Brain microvascular endothelial cell (primary cell): ENCODE measurements around the gene A4GALT.
"Not testable (repeated sequence)": the region's sequence is repeated elsewhere in the genome, so short reads cannot be mapped to it uniquely, and the experiment has no call there.

Experiments
- DNase-seq: peaks from one replicate; pipeline ENCODE4 v3.0.0-alpha.2; 2020
- H3K27ac ChIP-seq: fragments of 250-450 bp; sonication (Bioruptor Pico); 2 replicates; pipeline ENCODE4 v1.5.1; 2020; ENCODE audit warnings: mild to moderate bottlenecking, moderate library complexity
- H3K27me3 ChIP-seq: fragments of 250-450 bp; sonication (Bioruptor Pico); replicated peaks from 2 replicates; pipeline ENCODE4 v1.5.1; 2020; ENCODE audit warnings: mild to moderate bottlenecking
- H3K36me3 ChIP-seq: fragments of 250-450 bp; sonication (Bioruptor Pico); replicated peaks from 2 replicates; pipeline ENCODE4 v1.5.1; 2020; ENCODE audit warnings: mild to moderate bottlenecking
- H3K4me3 ChIP-seq: 2 replicates; pipeline ENCODE4 v1.5.1; 2011; ENCODE audit warnings: low read depth, mild to moderate bottlenecking, control low read depth, low read length, moderate library complexity
- CTCF ChIP-seq: IDR thresholded peaks from 2 replicates; pipeline ENCODE4 v1.5.1; 2011; ENCODE audit warnings: low read depth, mild to moderate bottlenecking, moderate library complexity, low read length, control low read depth, inconsistent platforms; ENCODE audit errors: missing control alignments
- in situ Hi-C: cut with HindIII; loops from 2 replicates; pipeline ENCODE4 v1.10.0; 2017; ENCODE audit warnings: low sequenced_read_pairs, low pct_ligation_motif_present

A4GALT gene

DNA sequence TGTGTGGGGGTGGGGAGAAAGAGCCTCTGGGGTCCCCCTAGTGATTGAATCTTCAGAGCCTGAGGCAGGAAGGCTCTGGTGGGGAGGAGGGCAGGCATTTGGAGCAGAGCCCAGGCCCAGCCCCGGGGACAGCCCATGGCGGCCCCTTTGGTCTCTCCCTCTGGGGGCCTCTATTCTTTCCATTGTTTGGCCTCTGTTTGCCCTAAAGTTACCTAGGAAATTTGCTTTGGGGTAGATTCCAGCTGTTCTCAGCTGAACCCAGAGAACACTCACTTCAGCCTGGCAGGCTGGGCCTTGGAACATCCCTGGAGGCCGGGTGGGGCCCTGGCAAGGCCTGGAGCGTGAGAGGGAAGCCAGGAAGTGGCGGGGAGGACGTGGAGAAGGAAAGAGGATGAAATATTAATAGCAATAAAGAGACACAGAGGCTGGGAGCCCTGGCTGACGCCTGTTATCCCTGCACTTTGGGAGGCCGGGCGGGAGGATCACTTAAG, 22.9 kb upstream of the A4GALT start:
- no peaks in the 10 kb centered on the region for H3K36me3 ChIP-seq
- no peaks in the 10 kb centered on the region for H3K27me3 ChIP-seq
- no peak overlapping the region for H3K4me3 ChIP-seq
- no peak for TF ChIP-seq CTCF
- in situ Hi-C loops, result no loop called here
- DNase-seq, result peak; percentile 28
- peak overlapping the region; percentile 27 for H3K27ac ChIP-seq

DNA sequence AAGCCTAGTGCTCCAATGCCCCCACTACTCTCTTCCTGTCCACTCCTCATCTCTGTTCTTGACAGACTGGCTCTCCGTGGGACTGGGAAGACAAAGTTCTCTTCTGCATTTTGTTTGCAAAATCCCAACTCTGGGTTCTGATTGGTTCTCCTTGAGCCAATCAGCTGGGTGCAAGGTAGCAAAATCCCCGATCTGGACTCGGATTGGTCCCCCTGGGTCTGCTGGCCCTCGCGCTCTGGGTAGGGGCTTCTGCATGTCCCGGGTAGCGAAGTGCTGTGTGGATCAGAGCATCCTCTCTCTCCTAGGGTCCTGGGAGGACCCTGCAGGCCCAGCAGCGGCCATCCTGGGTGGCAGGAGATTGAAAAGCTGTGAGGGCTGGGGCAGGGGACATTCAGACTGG, 22.3 kb upstream of the A4GALT start:
- H3K27ac ChIP-seq, result no peak overlapping the region

GRCh38 chr22:42740320-42740719, 19.6 kb upstream of the A4GALT start:
- H3K4me3 ChIP-seq, H3K27me3 ChIP-seq, H3K27ac ChIP-seq, H3K36me3 ChIP-seq, in situ Hi-C loops, DNase-seq: not testable (repeated sequence)

More for the DNA sequence above, 22.3 kb upstream of the A4GALT start:
- no peak for DNase-seq
- Histone ChIP-seq H3K4me3 (no peak overlapping the region), H3K36me3 (no peaks in the 10 kb centered on the region), H3K27me3 (no peaks in the 10 kb centered on the region)
- no peak for TF ChIP-seq CTCF
- in situ Hi-C loops, result no loop called here

DNA sequence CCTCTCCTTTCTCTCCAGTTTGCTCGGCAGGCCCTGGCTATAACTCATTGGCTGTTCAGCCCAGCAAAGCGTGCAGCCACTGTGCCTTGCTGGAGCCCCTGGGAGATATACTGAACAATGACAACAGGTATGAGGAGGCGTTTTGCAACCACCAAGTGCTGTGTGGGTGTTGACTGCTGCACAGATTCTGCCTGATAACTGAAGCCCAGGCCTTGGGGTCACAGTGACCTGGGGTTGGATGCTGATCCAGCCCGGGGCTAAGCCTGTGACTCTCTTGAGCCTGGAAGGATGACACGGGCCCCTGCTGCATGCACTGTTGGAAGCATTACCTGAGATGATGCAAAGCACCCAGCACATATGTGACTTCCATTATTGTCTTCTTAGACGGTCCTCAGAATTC, 13.7 kb upstream of the A4GALT start:
- DNase-seq, result no peak
- Histone ChIP-seq H3K27ac (no peak overlapping the region), H3K36me3 (no peaks in the 10 kb centered on the region), H3K4me3 (no peak overlapping the region), H3K27me3 (no peaks in the 10 kb centered on the region)
- in situ Hi-C loops, result no loop called here
- TF ChIP-seq CTCF, result no peak

- H3K4me3 ChIP-seq, DNase-seq, in situ Hi-C loops, H3K27me3 ChIP-seq, H3K36me3 ChIP-seq, H3K27ac ChIP-seq: not testable (repeated sequence)
These were observed 12.7 kb upstream of the A4GALT start for GRCh38 chr22:42733394-42733793.

- Histone ChIP-seq H3K4me3 (no peak overlapping the region), H3K27me3 (no peaks in the 10 kb centered on the region), H3K27ac (no peak overlapping the region), H3K36me3 (no peaks in the 10 kb centered on the region)
- TF ChIP-seq CTCF, result no peak
- DNase-seq, result no peak
- in situ Hi-C loops, result no loop called here
These were observed 11.4 kb upstream of the A4GALT start for GRCh38 chr22:42732081-42732480.

GRCh38 chr22:42726811-42727210, 6.1 kb upstream of the A4GALT start:
- TF ChIP-seq CTCF, result no peak
- DNase-seq, result no peak
- Histone ChIP-seq H3K27ac (no peak overlapping the region), H3K27me3 (no peaks in the 10 kb centered on the region), H3K4me3 (no peak overlapping the region), H3K36me3 (no peaks in the 10 kb centered on the region)
- in situ Hi-C loops, result no loop called here
